ENCODE data around the gene TBC1D7.

- TF ChIP-seq CTCF (IDR thresholded peaks at IDR 0.05; ENCODE audit: low read depth, low read length, poor library complexity, severe bottlenecking) (no peak), EZH2phosphoT487 (IDR thresholded peaks at IDR 0.05; ENCODE audit: borderline replicate concordance, low read length) (no peak)
Measured at GRCh38 chr6:13303668-13304017, 24.7 kb downstream of the TBC1D7 start.

Data from DOHH2 (cell line).